Keratinocyte (primary cell): ENCODE measurements around the gene MXD3. TPM values are rescaled to one million over a fixed set of nuclear protein-coding genes. Genes with fewer than 3 reads are reported as not detected.

Experiments
- DNase-seq: peaks from one replicate; pipeline ENCODE4 v3.0.0-alpha.2; 2011; ENCODE audit warnings: low read depth, missing footprints, low spot score
- FAIRE-seq: peaks from 2 replicates; lab custom pipeline; 2011; peaks lifted over from hg19 to GRCh38; lab: Jason Lieb, UNC
- H2AFZ ChIP-seq: 2 replicates; pipeline ENCODE4 v1.6.0; 2012; ENCODE audit warnings: low read length, control low read depth, inconsistent platforms; ENCODE audit not compliant: control insufficient read depth
- H3K27ac ChIP-seq: 2 replicates; pipeline ENCODE4 v1.5.1; 2011; ENCODE audit warnings: low read length; ENCODE audit not compliant: control insufficient read depth, insufficient read depth
- H3K27me3 ChIP-seq: 3 replicates; pipeline ENCODE4 v1.6.0; 2011; ENCODE audit warnings: low read length; ENCODE audit not compliant: control insufficient read depth, insufficient read depth; ENCODE audit errors: extremely low read depth
- H3K36me3 ChIP-seq, 2 experiments: 2 replicates in 1 of 2; 3 replicates in 1 of 2; pipeline ENCODE4 v1.5.1; 2011; ENCODE audit warnings: low read length in 2 of 2, mild to moderate bottlenecking in 1 of 2; ENCODE audit not compliant: control insufficient read depth in 2 of 2, insufficient read depth in 2 of 2; ENCODE audit errors: extremely low read depth in 1 of 2
- H3K4me1 ChIP-seq: 3 replicates; pipeline ENCODE4 v1.5.1; 2011; ENCODE audit warnings: low read length; ENCODE audit not compliant: control insufficient read depth, insufficient read depth; ENCODE audit errors: extremely low read depth
- H3K4me2 ChIP-seq: 3 replicates; pipeline ENCODE4 v1.6.0; 2011; ENCODE audit warnings: low read depth, low read length; ENCODE audit not compliant: control insufficient read depth, insufficient read depth; ENCODE audit errors: extremely low read depth
- H3K4me3 ChIP-seq, 3 experiments: fragments of 200-600 bp in 1 of 3; sonication (generic) in 1 of 3; 2 replicates in 2 of 3; 3 replicates in 1 of 3; pipeline ENCODE4 v1.5.1; 2011 to 2016; ENCODE audit warnings: low read length in 3 of 3, mild to moderate bottlenecking in 3 of 3, control low read depth in 2 of 3, inconsistent platforms in 1 of 3, low read depth in 1 of 3, mixed read lengths in 1 of 3, mixed run types in 1 of 3, moderate library complexity in 1 of 3; ENCODE audit not compliant: control insufficient read depth in 2 of 3, insufficient read depth in 2 of 3; ENCODE audit errors: extremely low read depth in 1 of 3
- H3K79me2 ChIP-seq: 2 replicates; pipeline ENCODE4 v1.6.0; 2012; ENCODE audit warnings: low read length; ENCODE audit not compliant: control insufficient read depth, insufficient read depth
- H3K9ac ChIP-seq: 3 replicates; pipeline ENCODE4 v1.6.0; 2011; ENCODE audit warnings: low read length; ENCODE audit not compliant: control insufficient read depth, insufficient read depth; ENCODE audit errors: extremely low read depth
- H3K9me1 ChIP-seq: 3 replicates; pipeline ENCODE4 v1.6.0; 2011; ENCODE audit warnings: low read length; ENCODE audit not compliant: control insufficient read depth, insufficient read depth; ENCODE audit errors: extremely low read depth
- H3K9me3 ChIP-seq: 2 replicates; pipeline ENCODE4 v1.5.1; 2012; ENCODE audit warnings: low read depth, low read length; ENCODE audit not compliant: control insufficient read depth
- H4K20me1 ChIP-seq: 3 replicates; pipeline ENCODE4 v1.6.0; 2011; ENCODE audit warnings: low read length; ENCODE audit not compliant: control insufficient read depth, insufficient read depth; ENCODE audit errors: extremely low read depth
- EZH2 ChIP-seq: IDR thresholded peaks from one replicate; pipeline ENCODE4 v1.6.1; 2012; ENCODE audit warnings: inconsistent platforms, mild to moderate bottlenecking, low read length, moderate library complexity
- dilution Hi-C: fragments of 300-500 bp; cut with MboI; formaldehyde crosslinking; loops from one replicate; pipeline ENCODE4 v1.7.0; 2020; ENCODE audit warnings: low sequenced_read_pairs; ENCODE audit not compliant: extremely low pct_ligation_motif_present
- polyA plus RNA-seq, 5 experiments: library from polyadenylated mRNA; depleted of rRNA in 3 of 5; stranded (reverse) in 3 of 5; stranded (forward) in 1 of 5; unstranded in 1 of 5; fragments of >200 nt; gene quantifications; 1 replicate in 1 of 5; 2 replicates in 3 of 5; 3 replicates in 1 of 5; pipeline versions ENCODE4 v1.2.1 to v1.2.3, GENCODE V29; 2011 to 2012; ENCODE audit warnings: missing spikeins in 2 of 5, low read depth in 1 of 5, low replicate concordance in 1 of 5
- TF ChIP-seq, protein P1 (sequence below), 3 experiments: IDR thresholded peaks in 1 of 3; conservative IDR thresholded peaks in 1 of 3; optimal IDR thresholded peaks in 1 of 3; 2 replicates in 2 of 3; 3 replicates in 1 of 3; pipeline versions ENCODE3 to v1.5.1; 2011; ENCODE audit warnings: low read length in 3 of 3, mild to moderate bottlenecking in 3 of 3, moderate library complexity in 2 of 3, control low read depth in 1 of 3, inconsistent platforms in 1 of 3; ENCODE audit not compliant: insufficient read depth in 2 of 3; ENCODE audit errors: extremely low read depth in 1 of 3

MXD3 gene
- polyA plus RNA-seq, 1 donor (not counting 4 experiments of a cell fraction or from before 2014, with no cell fraction given): 0.97 TPM

- Histone ChIP-seq H3K9me3 (no peaks in the 10 kb centered on the region), H3K4me2 (no peak overlapping the region), H3K4me3 (no peak overlapping the region), H3K9me1 (no peaks in the 10 kb centered on the region), H3K27ac (no peak overlapping the region), H3K27me3 (no peaks in the 10 kb centered on the region), H4K20me1 (no peaks in the 10 kb centered on the region), H3K36me3 (peaks cover 36 to 54% of the 10 kb centered on the region in 2 experiments), H2AFZ (no peak overlapping the region), H3K9ac (no peak overlapping the region), H3K4me1 (peaks cover 5% of the 10 kb centered on the region), H3K79me2 (no peaks in the 10 kb centered on the region)
- FAIRE-seq: no peak
- no peak for DNase-seq
- dilution Hi-C loops: no loop called here
- TF ChIP-seq EZH2: no peak
- TF ChIP-seq, protein P1, sequence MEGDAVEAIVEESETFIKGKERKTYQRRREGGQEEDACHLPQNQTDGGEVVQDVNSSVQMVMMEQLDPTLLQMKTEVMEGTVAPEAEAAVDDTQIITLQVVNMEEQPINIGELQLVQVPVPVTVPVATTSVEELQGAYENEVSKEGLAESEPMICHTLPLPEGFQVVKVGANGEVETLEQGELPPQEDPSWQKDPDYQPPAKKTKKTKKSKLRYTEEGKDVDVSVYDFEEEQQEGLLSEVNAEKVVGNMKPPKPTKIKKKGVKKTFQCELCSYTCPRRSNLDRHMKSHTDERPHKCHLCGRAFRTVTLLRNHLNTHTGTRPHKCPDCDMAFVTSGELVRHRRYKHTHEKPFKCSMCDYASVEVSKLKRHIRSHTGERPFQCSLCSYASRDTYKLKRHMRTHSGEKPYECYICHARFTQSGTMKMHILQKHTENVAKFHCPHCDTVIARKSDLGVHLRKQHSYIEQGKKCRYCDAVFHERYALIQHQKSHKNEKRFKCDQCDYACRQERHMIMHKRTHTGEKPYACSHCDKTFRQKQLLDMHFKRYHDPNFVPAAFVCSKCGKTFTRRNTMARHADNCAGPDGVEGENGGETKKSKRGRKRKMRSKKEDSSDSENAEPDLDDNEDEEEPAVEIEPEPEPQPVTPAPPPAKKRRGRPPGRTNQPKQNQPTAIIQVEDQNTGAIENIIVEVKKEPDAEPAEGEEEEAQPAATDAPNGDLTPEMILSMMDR (optimal IDR thresholded peaks at IDR 0.05 in 1 of 3, IDR thresholded peaks at IDR 0.05 in 1 of 3, conservative IDR thresholded peaks at IDR 0.05 in 1 of 3; ENCODE audit: extremely low read depth in 1 of 3, insufficient read depth in 2 of 3, low read length in 3 of 3): no peak
These were observed 20.6 kb upstream of the MXD3 start for GRCh38 chr5:177332031-177332895.

DNA sequence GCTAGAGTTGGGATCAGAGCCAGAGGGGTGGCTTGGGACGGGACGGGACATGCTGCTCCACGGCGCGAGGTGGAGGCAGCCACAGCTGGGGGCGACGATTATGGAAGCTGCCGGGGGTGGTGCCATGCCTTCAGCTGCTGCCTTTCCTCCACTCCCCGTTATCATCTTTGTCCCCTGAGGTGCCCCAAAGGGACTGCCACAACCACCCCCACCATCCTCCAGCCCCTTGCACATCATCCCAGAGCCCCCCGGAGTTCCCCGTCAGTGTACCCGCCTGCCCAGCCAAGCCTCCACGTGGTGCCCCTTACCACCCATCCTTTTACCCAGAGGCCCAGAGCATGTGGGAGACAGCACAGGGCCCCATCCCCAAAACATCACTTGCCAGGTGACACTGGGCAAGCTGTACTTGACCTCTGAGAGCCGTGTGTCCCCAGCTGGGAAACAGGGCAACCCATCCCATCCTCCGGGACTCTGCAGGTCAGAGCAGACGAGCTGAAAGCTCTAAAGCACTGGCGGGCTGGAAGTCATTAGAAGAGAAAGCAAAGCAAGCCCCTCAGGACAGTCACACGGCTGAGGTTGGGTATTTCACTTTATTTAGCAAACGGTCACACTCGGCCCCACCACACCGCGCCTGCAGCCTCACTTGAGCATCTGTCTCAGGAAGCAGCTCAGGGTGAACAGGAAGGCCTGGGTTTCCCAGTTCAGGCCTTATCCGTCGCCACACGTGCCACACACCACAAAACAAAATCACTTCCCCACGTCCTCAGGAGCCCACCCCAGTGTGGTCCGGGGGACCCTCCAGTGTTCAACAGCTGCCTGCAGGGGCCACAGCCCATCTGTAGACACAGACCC lies 19.5 kb upstream of the MXD3 start:
- no peaks in the 10 kb centered on the region for H3K9me1 ChIP-seq
- H3K9me3 ChIP-seq: no peaks in the 10 kb centered on the region
- H3K4me1 ChIP-seq: peaks cover 7% of the 10 kb centered on the region
- peaks cover 29 to 46% of the 10 kb centered on the region in 2 experiments for H3K36me3 ChIP-seq
- TF ChIP-seq, protein P1 (optimal IDR thresholded peaks at IDR 0.05 in 1 of 3, IDR thresholded peaks at IDR 0.05 in 1 of 3, conservative IDR thresholded peaks at IDR 0.05 in 1 of 3; ENCODE audit: extremely low read depth in 1 of 3, insufficient read depth in 2 of 3, low read length in 3 of 3): no peak
- TF ChIP-seq EZH2: no peak
- dilution Hi-C loops: no loop called here
- no peak overlapping the region for H3K4me3 ChIP-seq
- H3K27me3 ChIP-seq: no peaks in the 10 kb centered on the region
- no peak overlapping the region for H3K27ac ChIP-seq
- H4K20me1 ChIP-seq: no peaks in the 10 kb centered on the region
- no peak overlapping the region for H2AFZ ChIP-seq
- H3K4me2 ChIP-seq: no peak overlapping the region
- H3K9ac ChIP-seq: no peak overlapping the region
- H3K79me2 ChIP-seq: no peaks in the 10 kb centered on the region
- DNase-seq (no peak), FAIRE-seq (no peak)
